ENCODE measurements around the gene ZNF362.

DNA sequence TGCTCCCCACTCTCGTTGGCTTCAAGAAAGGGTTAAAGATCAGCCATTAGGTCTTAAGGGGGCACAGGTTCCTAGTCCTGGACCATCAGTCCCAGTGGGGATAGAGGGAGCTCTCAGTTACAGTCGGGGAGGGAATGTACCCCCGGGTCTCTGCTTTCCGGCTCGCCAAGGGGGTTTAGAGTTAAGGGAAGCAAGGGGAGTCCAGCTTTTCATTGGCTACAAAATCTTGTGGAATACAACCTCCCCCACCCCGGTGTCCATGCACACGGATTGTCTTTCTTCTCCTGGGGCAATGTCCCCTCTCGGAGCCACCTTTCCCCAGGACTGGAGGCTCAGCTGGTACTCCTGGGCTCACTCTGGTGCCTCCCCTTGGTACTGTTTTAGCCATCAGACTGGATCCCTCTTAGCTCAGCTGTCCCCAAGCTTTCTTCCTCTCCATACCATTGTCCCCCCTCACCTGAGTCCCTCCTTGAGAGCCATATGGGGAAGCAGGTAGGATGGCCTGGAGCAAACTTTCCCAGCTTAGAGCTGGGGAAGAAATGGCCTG, 64.4 kb downstream of the ZNF362 start, which contains the start of gene A3GALT2:
- TF ChIP-seq, protein P1, sequence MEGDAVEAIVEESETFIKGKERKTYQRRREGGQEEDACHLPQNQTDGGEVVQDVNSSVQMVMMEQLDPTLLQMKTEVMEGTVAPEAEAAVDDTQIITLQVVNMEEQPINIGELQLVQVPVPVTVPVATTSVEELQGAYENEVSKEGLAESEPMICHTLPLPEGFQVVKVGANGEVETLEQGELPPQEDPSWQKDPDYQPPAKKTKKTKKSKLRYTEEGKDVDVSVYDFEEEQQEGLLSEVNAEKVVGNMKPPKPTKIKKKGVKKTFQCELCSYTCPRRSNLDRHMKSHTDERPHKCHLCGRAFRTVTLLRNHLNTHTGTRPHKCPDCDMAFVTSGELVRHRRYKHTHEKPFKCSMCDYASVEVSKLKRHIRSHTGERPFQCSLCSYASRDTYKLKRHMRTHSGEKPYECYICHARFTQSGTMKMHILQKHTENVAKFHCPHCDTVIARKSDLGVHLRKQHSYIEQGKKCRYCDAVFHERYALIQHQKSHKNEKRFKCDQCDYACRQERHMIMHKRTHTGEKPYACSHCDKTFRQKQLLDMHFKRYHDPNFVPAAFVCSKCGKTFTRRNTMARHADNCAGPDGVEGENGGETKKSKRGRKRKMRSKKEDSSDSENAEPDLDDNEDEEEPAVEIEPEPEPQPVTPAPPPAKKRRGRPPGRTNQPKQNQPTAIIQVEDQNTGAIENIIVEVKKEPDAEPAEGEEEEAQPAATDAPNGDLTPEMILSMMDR (IDR thresholded peaks at IDR 0.05) = no peak
- TF ChIP-seq, protein P2, sequence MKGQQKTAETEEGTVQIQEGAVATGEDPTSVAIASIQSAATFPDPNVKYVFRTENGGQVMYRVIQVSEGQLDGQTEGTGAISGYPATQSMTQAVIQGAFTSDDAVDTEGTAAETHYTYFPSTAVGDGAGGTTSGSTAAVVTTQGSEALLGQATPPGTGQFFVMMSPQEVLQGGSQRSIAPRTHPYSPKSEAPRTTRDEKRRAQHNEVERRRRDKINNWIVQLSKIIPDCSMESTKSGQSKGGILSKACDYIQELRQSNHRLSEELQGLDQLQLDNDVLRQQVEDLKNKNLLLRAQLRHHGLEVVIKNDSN (IDR thresholded peaks at IDR 0.05; ENCODE audit: borderline replicate concordance, low read depth) = no peak
- no peak for TF ChIP-seq POLR2AphosphoS5 (IDR thresholded peaks at IDR 0.05; ENCODE audit: low read depth, low read length)
- TF ChIP-seq, protein P3, sequence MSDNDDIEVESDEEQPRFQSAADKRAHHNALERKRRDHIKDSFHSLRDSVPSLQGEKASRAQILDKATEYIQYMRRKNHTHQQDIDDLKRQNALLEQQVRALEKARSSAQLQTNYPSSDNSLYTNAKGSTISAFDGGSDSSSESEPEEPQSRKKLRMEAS (IDR thresholded peaks at IDR 0.05; ENCODE audit: low read depth) = no peak

All from SK-N-SH (cell line).